Fibroblast of lung (primary cell): ENCODE data around the gene POLD1. TPM values are rescaled to one million over a fixed set of nuclear protein-coding genes. Genes with fewer than 3 reads are reported as not detected.
"Not testable (repeated sequence)": the region's sequence is repeated elsewhere in the genome, so short reads cannot be mapped to it uniquely, and the experiment has no call there.

Experiments
- DNase-seq, 2 donors: peaks; one replicate each; pipeline versions ENCODE4 v3.0.0 to v3.0.0-alpha.2; 2010; ENCODE audit warnings: low read depth in 2 of 2
- H2AFZ ChIP-seq: 2 replicates; pipeline ENCODE4 v1.5.1; 2012; ENCODE audit warnings: low read length, control low read depth, inconsistent platforms
- H3K27ac ChIP-seq: 2 replicates; pipeline ENCODE4 v1.5.1; 2011; ENCODE audit warnings: low read length, control low read depth; ENCODE audit not compliant: insufficient read depth
- H3K27me3 ChIP-seq: 2 replicates; pipeline ENCODE4 v1.5.1; 2011; ENCODE audit warnings: mild to moderate bottlenecking, low read length; ENCODE audit not compliant: control insufficient read depth, insufficient read depth
- H3K36me3 ChIP-seq: 2 replicates; pipeline ENCODE4 v1.5.1; 2011; ENCODE audit warnings: low read length; ENCODE audit not compliant: control insufficient read depth, insufficient read depth
- H3K4me1 ChIP-seq: 2 replicates; pipeline ENCODE4 v1.5.1; 2011; ENCODE audit warnings: low read length; ENCODE audit not compliant: control insufficient read depth, insufficient read depth; ENCODE audit errors: extremely low read depth
- H3K4me2 ChIP-seq: 2 replicates; pipeline ENCODE4 v1.5.1; 2011; ENCODE audit warnings: low read length, control low read depth; ENCODE audit not compliant: insufficient read depth; ENCODE audit errors: extremely low read depth
- H3K4me3 ChIP-seq, 4 experiments: fragments of 200-600 bp in 1 of 4; sonication (generic) in 1 of 4; replicated peaks in 1 of 4; 2 replicates each; pipeline ENCODE4 v1.5.1; 2011 to 2016; ENCODE audit warnings: low read length in 4 of 4, low read depth in 3 of 4, mild to moderate bottlenecking in 3 of 4, control low read depth in 2 of 4, inconsistent platforms in 1 of 4, mixed read lengths in 1 of 4; ENCODE audit not compliant: insufficient read depth in 1 of 4; ENCODE audit errors: control extremely low read depth in 1 of 4
- H3K79me2 ChIP-seq: 2 replicates; pipeline ENCODE4 v1.5.1; 2012; ENCODE audit warnings: mild to moderate bottlenecking, low read length, inconsistent platforms; ENCODE audit not compliant: control insufficient read depth, insufficient read depth
- H3K9ac ChIP-seq: 2 replicates; pipeline ENCODE4 v1.5.1; 2011; ENCODE audit warnings: mild to moderate bottlenecking, low read length, control low read depth; ENCODE audit not compliant: insufficient read depth
- H3K9me3 ChIP-seq: 2 replicates; pipeline ENCODE4 v1.5.1; 2012; ENCODE audit warnings: low read depth, low read length; ENCODE audit not compliant: control insufficient read depth, insufficient read depth
- H4K20me1 ChIP-seq: 2 replicates; pipeline ENCODE4 v1.5.1; 2011; ENCODE audit warnings: low read length; ENCODE audit not compliant: control insufficient read depth, insufficient read depth; ENCODE audit errors: extremely low read depth
- EZH2 ChIP-seq: IDR thresholded peaks from 2 replicates; pipeline ENCODE4 v1.5.1; 2012; ENCODE audit warnings: low read length, control low read depth, mild to moderate bottlenecking; ENCODE audit errors: missing control alignments
- polyA plus RNA-seq, 2 donors: library from polyadenylated mRNA; depleted of rRNA in 1 of 2; stranded (reverse) in 1 of 2; unstranded in 1 of 2; fragments of >200 nt; gene quantifications; 2 replicates each; pipeline ENCODE4 v1.2.1, GENCODE V29; 2011 to 2012; ENCODE audit warnings: missing spikeins in 1 of 2
- total RNA-seq: library from RNA; depleted of rRNA; stranded (reverse); fragments of >200 nt; gene quantifications from 2 replicates; pipeline ENCODE4 v1.2.1, GENCODE V29; 2014
- TF ChIP-seq, protein P1 (sequence below), 2 donors: IDR thresholded peaks in 1 of 2; conservative IDR thresholded peaks in 1 of 2; 1 replicate in 1 of 2; 2 replicates in 1 of 2; pipeline ENCODE4 v1.5.1; 2011 to 2012; ENCODE audit warnings: low read length in 2 of 2, control low read depth in 1 of 2, inconsistent platforms in 1 of 2, low read depth in 1 of 2, mild to moderate bottlenecking in 1 of 2

POLD1 gene
- total and polyA plus RNA-seq, 2 donors (not counting 1 experiment from before 2014, with no cell fraction given), result 4.0 to 23.6 TPM

DNA sequence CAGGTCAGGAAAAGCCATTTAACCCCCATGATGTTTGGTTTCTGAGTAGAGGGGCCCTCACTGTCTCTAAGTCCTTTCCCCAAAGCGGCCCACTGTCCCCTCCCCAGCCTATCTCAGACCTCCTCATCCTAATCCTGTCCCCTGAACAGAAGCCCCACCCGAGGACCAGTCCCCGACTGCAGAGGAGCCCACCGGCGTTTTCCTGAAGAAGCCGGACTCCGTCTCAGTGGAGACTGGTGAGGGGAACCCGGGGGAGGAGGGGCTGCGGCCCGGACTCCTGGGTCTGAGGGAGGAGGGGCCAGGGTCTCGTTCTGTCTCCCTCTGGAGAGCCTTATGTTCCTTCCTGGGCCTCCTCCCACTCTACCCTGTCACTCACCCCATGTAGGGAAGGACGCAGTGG is 51.5 kb downstream of the POLD1 start:
- Histone ChIP-seq H2AFZ (no peak overlapping the region), H4K20me1 (no peaks in the 10 kb centered on the region), H3K9ac (no peak overlapping the region), H3K27me3 (peaks cover 14% of the 10 kb centered on the region), H3K27ac (no peak overlapping the region), H3K9me3 (no peaks in the 10 kb centered on the region), H3K4me3 (no peak overlapping the region), H3K79me2 (no peaks in the 10 kb centered on the region), H3K36me3 (no peaks in the 10 kb centered on the region), H3K4me1 (no peaks in the 10 kb centered on the region), H3K4me2 (no peak overlapping the region)
- TF ChIP-seq EZH2, result no peak
- TF ChIP-seq, protein P1, sequence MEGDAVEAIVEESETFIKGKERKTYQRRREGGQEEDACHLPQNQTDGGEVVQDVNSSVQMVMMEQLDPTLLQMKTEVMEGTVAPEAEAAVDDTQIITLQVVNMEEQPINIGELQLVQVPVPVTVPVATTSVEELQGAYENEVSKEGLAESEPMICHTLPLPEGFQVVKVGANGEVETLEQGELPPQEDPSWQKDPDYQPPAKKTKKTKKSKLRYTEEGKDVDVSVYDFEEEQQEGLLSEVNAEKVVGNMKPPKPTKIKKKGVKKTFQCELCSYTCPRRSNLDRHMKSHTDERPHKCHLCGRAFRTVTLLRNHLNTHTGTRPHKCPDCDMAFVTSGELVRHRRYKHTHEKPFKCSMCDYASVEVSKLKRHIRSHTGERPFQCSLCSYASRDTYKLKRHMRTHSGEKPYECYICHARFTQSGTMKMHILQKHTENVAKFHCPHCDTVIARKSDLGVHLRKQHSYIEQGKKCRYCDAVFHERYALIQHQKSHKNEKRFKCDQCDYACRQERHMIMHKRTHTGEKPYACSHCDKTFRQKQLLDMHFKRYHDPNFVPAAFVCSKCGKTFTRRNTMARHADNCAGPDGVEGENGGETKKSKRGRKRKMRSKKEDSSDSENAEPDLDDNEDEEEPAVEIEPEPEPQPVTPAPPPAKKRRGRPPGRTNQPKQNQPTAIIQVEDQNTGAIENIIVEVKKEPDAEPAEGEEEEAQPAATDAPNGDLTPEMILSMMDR (conservative IDR thresholded peaks at IDR 0.05 in 1 of 2, IDR thresholded peaks at IDR 0.05 in 1 of 2; ENCODE audit: low read depth in 1 of 2, low read length in 2 of 2), result no peak
- DNase-seq, result no peak

DNA sequence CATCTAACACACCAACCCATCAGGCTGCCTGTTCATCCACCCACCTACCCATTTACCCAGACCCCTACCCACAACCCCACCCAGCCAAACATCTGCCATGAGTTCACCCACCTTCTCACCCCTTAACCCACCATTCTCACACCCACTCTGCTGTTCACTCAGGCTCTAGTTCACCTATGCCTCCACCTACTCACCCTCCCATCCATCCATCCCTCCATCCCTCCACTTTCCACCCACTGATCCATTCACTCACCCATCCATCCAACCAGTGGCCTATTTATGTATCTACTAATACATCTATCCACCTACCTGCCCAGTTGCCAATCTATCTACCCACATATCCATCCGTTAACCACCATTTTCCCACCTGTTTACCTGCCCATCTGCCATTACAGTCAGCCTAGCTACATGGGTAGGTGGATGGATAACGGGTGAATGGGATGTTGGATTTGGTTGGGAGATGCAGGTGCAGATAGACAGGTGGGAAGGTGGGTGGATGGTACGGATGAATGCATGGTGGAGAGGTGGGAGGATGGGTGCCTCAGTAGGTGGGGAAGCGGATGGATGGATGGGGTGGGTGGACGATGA is 53.8 kb downstream of the POLD1 start:
- H3K27me3 ChIP-seq, result peaks cover 1% of the 10 kb centered on the region
- H3K4me3 ChIP-seq, result no peak overlapping the region
- no peak overlapping the region for H3K27ac ChIP-seq
- H2AFZ ChIP-seq, result no peak overlapping the region
- H3K36me3 ChIP-seq, result no peaks in the 10 kb centered on the region
- H4K20me1 ChIP-seq, result no peaks in the 10 kb centered on the region
- TF ChIP-seq, protein P1 (conservative IDR thresholded peaks at IDR 0.05 in 1 of 2, IDR thresholded peaks at IDR 0.05 in 1 of 2; ENCODE audit: low read depth in 1 of 2, low read length in 2 of 2), result no peak
- no peak for TF ChIP-seq EZH2
- H3K9ac ChIP-seq, result no peak overlapping the region
- no peak for DNase-seq
- no peaks in the 10 kb centered on the region for H3K4me1 ChIP-seq
- H3K9me3 ChIP-seq, result no peaks in the 10 kb centered on the region
- H3K4me2 ChIP-seq, result no peak overlapping the region
- H3K79me2 ChIP-seq, result no peaks in the 10 kb centered on the region

DNA sequence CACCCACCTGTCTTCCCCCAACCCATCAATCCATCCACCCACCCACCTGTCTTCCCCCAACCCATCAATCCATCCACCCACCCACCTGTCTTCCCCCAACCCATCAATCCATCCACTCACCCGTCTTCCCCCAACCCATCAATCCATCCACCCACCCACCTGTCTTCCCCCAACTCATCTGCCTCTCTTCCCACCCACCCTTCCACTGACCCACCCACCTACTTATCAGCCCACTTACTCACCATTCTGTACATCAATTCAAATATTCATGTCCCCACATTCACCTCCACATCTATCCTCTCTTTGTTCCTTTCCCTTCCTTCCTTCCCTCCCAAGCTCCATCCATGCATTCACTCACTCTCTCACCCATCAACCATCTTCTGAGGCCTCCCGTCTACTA is 55.0 kb downstream of the POLD1 start:
- not testable (repeated sequence) for H3K4me1 ChIP-seq, H3K27ac ChIP-seq, H3K27me3 ChIP-seq, H4K20me1 ChIP-seq, H3K9ac ChIP-seq, H3K36me3 ChIP-seq, H3K9me3 ChIP-seq, H3K4me3 ChIP-seq, DNase-seq, H2AFZ ChIP-seq, H3K79me2 ChIP-seq, H3K4me2 ChIP-seq
